HTERT RPE-1 (cell line): ENCODE measurements around the gene VPS9D1.
"Not testable (repeated sequence)": the region's sequence is repeated elsewhere in the genome, so short reads cannot be mapped to it uniquely, and the experiment has no call there.

Source experiments
- in situ Hi-C: fragments of 300-500 bp; cut with MboI; formaldehyde crosslinking; loops from 4 replicates; pipeline ENCODE4 v1.14.3; 2020; ENCODE audit warnings: low sequenced_read_pairs

Gene VPS9D1

GRCh38 chr16:89668790-89669158, 51.9 kb downstream of the VPS9D1 start:
- in situ Hi-C loops: no loop called here

- in situ Hi-C loops: no loop called here
Observed at GRCh38 chr16:89667633-89668032, 53.1 kb downstream of the VPS9D1 start.

- in situ Hi-C loops: not testable (repeated sequence)
Observed at GRCh38 chr16:89667000-89667399, 53.7 kb downstream of the VPS9D1 start.

- in situ Hi-C loops: not testable (repeated sequence)
Observed at GRCh38 chr16:89664238-89664637, 56.5 kb downstream of the VPS9D1 start.

DNA sequence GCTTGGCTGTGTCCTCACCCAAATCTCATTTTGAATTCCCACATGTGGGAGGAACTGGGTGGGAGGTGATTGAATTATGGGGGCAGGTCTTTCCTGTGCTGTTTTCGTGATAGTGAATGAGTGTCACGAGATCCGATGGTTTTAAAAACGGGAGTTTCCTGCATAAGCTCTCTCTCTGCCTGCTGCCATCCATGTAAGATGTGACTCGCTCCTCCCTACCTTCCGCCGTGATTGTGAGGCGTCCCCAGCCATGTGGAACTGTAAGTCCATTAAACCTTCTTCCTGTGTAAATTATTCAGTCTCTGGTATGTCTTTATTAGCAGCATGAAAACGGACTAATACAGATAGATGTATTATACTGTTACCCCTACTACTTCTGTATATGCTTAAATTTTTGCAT, 59.5 kb downstream of the VPS9D1 start:
- in situ Hi-C loops: no loop called here

- in situ Hi-C loops: no loop called here
Observed at GRCh38 chr16:89660146-89660545, 60.6 kb downstream of the VPS9D1 start.

DNA sequence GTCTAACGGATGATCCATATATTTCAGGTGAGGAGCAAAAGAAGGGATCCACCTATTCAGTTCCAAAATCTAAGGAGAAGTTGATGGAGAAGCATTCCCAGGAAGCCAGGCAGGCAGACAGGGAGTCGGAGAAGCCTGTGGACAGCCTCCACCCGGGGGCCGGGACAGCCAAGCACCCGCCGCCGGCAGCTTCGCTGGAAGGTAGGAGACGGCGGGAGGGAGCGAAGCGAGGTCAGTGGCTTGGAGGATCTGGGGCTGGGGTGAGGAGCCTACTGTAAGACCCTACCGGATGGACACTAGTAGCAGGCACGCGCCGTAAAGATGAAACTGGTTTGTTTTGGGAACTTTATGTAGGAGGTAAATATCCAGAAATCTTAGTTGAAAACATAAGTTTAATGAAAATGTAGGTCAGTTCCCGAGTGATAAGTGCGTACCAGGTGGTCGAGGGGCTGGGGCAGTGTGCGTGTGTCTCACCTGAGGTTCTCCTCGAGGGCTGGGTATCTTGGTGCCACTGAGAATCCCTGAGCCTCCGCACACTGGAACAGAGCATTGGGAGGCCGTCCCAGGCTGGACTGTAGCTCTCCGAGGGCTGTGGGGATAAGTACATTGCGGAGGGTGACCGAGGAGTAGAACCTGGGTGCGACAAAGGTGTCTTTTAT, 62.3 kb downstream of the VPS9D1 start:
- in situ Hi-C loops: no loop called here

GRCh38 chr16:89657442-89658220, 63.1 kb downstream of the VPS9D1 start, which contains the start of the genes CHMP1A and SPATA33:
Gene CHMP1A (minus strand): TSS chr16:89657708. CDS start chr16:89657588, 120 bp downstream.
Gene SPATA33 (plus strand): TSS chr16:89657836. CDS start chr16:89657912, 76 bp downstream.
- in situ Hi-C loops: no loop called here
